Neuronal stem cell (in vitro differentiated cells): ENCODE measurements around the gene STAT5A.

Source experiments
- DNase-seq: peaks from one replicate; pipeline ENCODE4 v3.0.0-alpha.2; 2013; ENCODE audit warnings: low spot score
- H2AFZ ChIP-seq: one replicate; pipeline ENCODE4 v1.6.1; 2013; ENCODE audit warnings: mild to moderate bottlenecking, low read length, inconsistent platforms
- H2AK5ac ChIP-seq: 2 replicates; pipeline ENCODE4 v1.6.1; 2013; ENCODE audit warnings: low read depth, mild to moderate bottlenecking, inconsistent platforms, low read length, moderate library complexity, mixed read lengths
- H2BK120ac ChIP-seq: 2 replicates; pipeline ENCODE4 v1.6.1; 2013; ENCODE audit warnings: low read depth, mild to moderate bottlenecking, inconsistent platforms, low read length, moderate library complexity, mixed read lengths
- H2BK12ac ChIP-seq: one replicate; pipeline ENCODE4 v1.6.1; 2013; ENCODE audit warnings: low read length, inconsistent platforms
- H2BK15ac ChIP-seq: 2 replicates; pipeline ENCODE4 v1.6.1; 2013; ENCODE audit warnings: mild to moderate bottlenecking, low read length, inconsistent platforms, mixed read lengths
- H2BK5ac ChIP-seq: one replicate; pipeline ENCODE4 v1.6.1; 2013; ENCODE audit warnings: inconsistent platforms, mild to moderate bottlenecking, low read length, moderate library complexity
- H3K14ac ChIP-seq: one replicate; pipeline ENCODE4 v1.6.1; 2013; ENCODE audit warnings: low read length, inconsistent platforms
- H3K18ac ChIP-seq: 2 replicates; pipeline ENCODE4 v1.6.1; 2013; ENCODE audit warnings: low read length, inconsistent platforms
- H3K23ac ChIP-seq: 2 replicates; pipeline ENCODE4 v1.6.1; 2013; ENCODE audit warnings: low read depth, mild to moderate bottlenecking, mixed read lengths, low read length, inconsistent platforms; ENCODE audit not compliant: poor library complexity
- H3K27ac ChIP-seq: replicated peaks from 3 replicates; pipeline ENCODE4 v1.5.1; 2013; ENCODE audit warnings: low read length, inconsistent platforms
- H3K27me3 ChIP-seq, 3 experiments: 2 replicates each; pipeline ENCODE4 v1.6.1; 2013; ENCODE audit warnings: low read length in 3 of 3, mild to moderate bottlenecking in 2 of 3, inconsistent platforms in 1 of 3, low read depth in 1 of 3, mixed read lengths in 1 of 3, moderate library complexity in 1 of 3; ENCODE audit not compliant: control insufficient read depth in 3 of 3, insufficient read depth in 3 of 3
- H3K36me3 ChIP-seq, 2 donors: replicated peaks in 1 of 2; 2 replicates each; pipeline ENCODE4 v1.6.1; 2013; ENCODE audit warnings: low read length in 2 of 2; ENCODE audit not compliant: control insufficient read depth in 2 of 2, insufficient read depth in 2 of 2
- H3K4ac ChIP-seq: 2 replicates; pipeline ENCODE4 v1.6.1; 2013; ENCODE audit warnings: inconsistent platforms, mild to moderate bottlenecking, low read length, moderate library complexity
- H3K4me1 ChIP-seq, 2 donors: 1 replicate in 1 of 2; 2 replicates in 1 of 2; pipeline ENCODE4 v1.6.1; 2013; ENCODE audit warnings: low read length in 2 of 2, low read depth in 1 of 2; ENCODE audit not compliant: control insufficient read depth in 2 of 2, insufficient read depth in 1 of 2
- H3K4me2 ChIP-seq: one replicate; pipeline ENCODE4 v1.6.1; 2013; ENCODE audit warnings: mild to moderate bottlenecking, low read length, inconsistent platforms; ENCODE audit not compliant: insufficient read depth, poor library complexity, severe bottlenecking
- H3K4me3 ChIP-seq, 2 donors: 2 replicates each; pipeline ENCODE4 v1.5.1; 2013; ENCODE audit warnings: low read length in 2 of 2, mild to moderate bottlenecking in 2 of 2, inconsistent platforms in 1 of 2, moderate library complexity in 1 of 2
- H3K79me1 ChIP-seq: one replicate; pipeline ENCODE4 v1.6.1; 2013; ENCODE audit warnings: low read depth, mild to moderate bottlenecking, inconsistent platforms, low read length, moderate library complexity
- H3K9ac ChIP-seq: one replicate; pipeline ENCODE4 v1.6.1; 2013; ENCODE audit warnings: mild to moderate bottlenecking, low read depth, low read length, inconsistent platforms; ENCODE audit not compliant: poor library complexity
- H3K9me3 ChIP-seq, 2 donors: replicated peaks in 1 of 2; 2 replicates each; pipeline versions ENCODE3 to v1.6.1; 2013; ENCODE audit warnings: low read length in 2 of 2, mild to moderate bottlenecking in 2 of 2, inconsistent platforms in 1 of 2, low read depth in 1 of 2, mixed read lengths in 1 of 2, moderate library complexity in 1 of 2; ENCODE audit not compliant: control insufficient read depth in 2 of 2, insufficient read depth in 1 of 2
- H4K8ac ChIP-seq: one replicate; pipeline ENCODE4 v1.6.1; 2013; ENCODE audit warnings: low read depth, mild to moderate bottlenecking, inconsistent platforms, low read length, moderate library complexity
- H4K91ac ChIP-seq: one replicate; pipeline ENCODE4 v1.6.1; 2013; ENCODE audit warnings: low read length, low read depth, mild to moderate bottlenecking, inconsistent platforms; ENCODE audit not compliant: poor library complexity
- WGBS, 2 donors: extraction: QIAGEN DNeasy Blood & Tissue Kit; methylation state at CpG; one replicate each; pipeline ENCODE4 v1.1.7; 2013; ENCODE audit warnings: missing lambda C conversion rate in 2 of 2, mixed read lengths in 1 of 2; ENCODE audit not compliant: insufficient read length in 2 of 2, insufficient replicate concordance in 1 of 2; ENCODE audit errors: extremely low coverage in 2 of 2; 5-methylcytosine and 5-hydroxymethylcytosine counted together

STAT5A gene

GRCh38 chr17:42285346-42286050 is 2.8 kb upstream of the STAT5A start:
- Histone ChIP-seq H3K9ac (no peak overlapping the region), H3K23ac (no peak overlapping the region), H3K18ac (no peak overlapping the region), H2BK5ac (no peak overlapping the region), H3K79me1 (peaks cover 2% of the 10 kb centered on the region), H2BK12ac (no peak overlapping the region), H3K36me3 (no peaks in the 10 kb centered on the region), H2BK120ac (no peak overlapping the region), H2BK15ac (no peak overlapping the region), H4K8ac (no peak overlapping the region), H3K4me3 (no peak overlapping the region), H3K4me2 (no peak overlapping the region), H3K14ac (no peak overlapping the region), H2AFZ (no peak overlapping the region), H2AK5ac (peak overlapping the region; percentile 2), H3K9me3 (no peaks in the 10 kb centered on the region), H3K4ac (no peak overlapping the region), H4K91ac (no peak overlapping the region), H3K4me1 (peaks cover 9 to 26% of the 10 kb centered on the region in 2 donors), H3K27ac (no peak overlapping the region), H3K27me3 (peaks cover 7 to 38% (median 36%) of the 10 kb centered on the region in 3 experiments)
- WGBS, 2 donors = no CpG with 5 or more reads among the region's 11 CpGs
- no peak for DNase-seq

DNA sequence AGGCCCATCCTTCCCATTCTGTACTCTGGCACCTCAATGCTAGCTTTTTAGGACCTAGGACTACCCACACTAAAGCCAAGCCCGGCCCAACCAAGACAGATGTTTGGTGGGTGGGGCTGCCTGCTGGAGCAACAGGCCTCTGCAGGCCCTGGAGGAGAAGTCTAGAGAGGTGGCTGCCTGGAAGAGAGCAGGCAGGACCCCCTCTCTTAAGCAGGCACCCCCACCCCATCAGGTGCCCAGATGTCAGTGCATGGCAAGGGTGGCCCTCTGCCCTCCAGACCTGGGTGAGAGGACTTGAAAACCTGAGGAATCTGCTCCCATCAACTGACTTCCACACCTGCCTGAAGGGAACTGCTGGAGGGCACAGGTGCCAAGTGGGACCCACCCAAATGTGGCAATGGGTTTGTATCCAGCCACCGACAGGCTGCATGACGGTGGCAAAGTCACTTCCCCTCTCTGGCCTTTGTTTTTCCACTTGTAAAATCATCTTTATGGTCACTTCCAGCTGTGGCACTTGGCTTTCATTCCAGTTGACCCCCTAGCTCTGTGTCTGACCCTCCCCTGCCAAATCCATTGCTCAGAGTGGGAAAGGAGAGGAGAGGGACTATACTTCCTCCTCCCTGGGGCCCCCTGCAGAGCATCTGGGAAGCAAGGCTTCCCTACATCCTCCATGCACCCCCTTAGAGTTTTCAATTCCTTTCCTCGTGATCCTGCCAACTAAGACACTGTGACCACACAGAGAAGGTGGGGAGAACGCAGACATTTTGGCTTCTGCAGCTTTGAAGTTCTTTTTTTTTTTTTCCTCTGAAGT is 1.7 kb upstream of the STAT5A start:
- Histone ChIP-seq H3K27ac (no peak overlapping the region), H3K4me1 (peaks cover 6 to 23% of the 10 kb centered on the region in 2 donors), H4K91ac (no peak overlapping the region), H3K18ac (no peak overlapping the region), H4K8ac (no peak overlapping the region), H3K4me3 (no peak overlapping the region), H3K36me3 (no peaks in the 10 kb centered on the region), H2BK5ac (peak overlapping the region; percentile 88), H2BK120ac (peak overlapping the region; percentile 11), H3K27me3 (peaks cover 7 to 39% (median 38%) of the 10 kb centered on the region in 3 experiments), H3K4me2 (no peak overlapping the region), H2AK5ac (no peak overlapping the region), H2BK12ac (no peak overlapping the region), H3K14ac (no peak overlapping the region), H3K9ac (no peak overlapping the region), H3K23ac (no peak overlapping the region), H2BK15ac (no peak overlapping the region), H3K79me1 (peaks cover 2% of the 10 kb centered on the region), H3K4ac (no peak overlapping the region), H3K9me3 (no peaks in the 10 kb centered on the region), H2AFZ (peak overlapping the region; percentile 48)
- DNase-seq = no peak
- no CpG with 5 or more reads among the region's 5 CpGs for WGBS, 2 donors

DNA sequence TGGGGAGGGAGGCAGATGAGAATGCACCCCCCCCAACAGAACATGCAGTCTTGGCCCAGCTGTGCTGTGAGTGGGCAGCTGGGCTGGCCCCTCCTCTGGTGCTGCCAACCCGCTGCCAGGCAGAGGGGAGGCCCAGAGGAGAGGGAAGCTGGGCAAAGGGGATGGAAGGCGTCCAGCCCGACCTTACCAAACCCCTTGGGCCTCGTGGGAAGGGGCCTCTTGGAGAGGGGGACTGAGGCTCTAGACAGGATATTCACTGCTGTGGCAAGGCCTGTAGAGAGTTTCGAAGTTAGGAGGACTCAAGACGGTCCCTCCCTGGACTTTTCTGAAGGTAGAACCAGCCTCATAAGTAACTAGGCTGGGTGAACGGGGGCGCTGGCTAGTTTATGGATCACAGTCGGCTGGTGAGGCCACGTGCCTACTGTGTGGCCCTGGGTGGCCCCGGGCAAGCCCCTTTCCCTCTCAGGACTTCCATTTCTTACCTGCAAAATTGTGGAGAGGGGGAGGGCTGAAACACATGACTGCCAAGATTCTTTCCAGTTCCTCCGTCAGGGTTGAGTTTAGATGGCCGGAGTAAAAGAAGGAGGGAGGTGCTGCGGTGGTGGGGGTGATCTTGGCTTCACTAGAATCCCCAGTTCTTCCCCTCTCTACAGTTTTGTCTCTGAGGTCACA is 857 bp upstream of the STAT5A start:
- Histone ChIP-seq H3K4me1 (peaks cover 4 to 19% of the 10 kb centered on the region in 2 donors), H3K4me3 (peak overlapping the region in 1 of 2 donors; percentile 79), H3K27ac (no peak overlapping the region), H2AFZ (peak overlapping the region; percentile 48), H3K36me3 (no peaks in the 10 kb centered on the region), H4K8ac (no peak overlapping the region), H2BK15ac (peak overlapping the region; percentile 90), H2BK12ac (no peak overlapping the region), H3K14ac (peak overlapping the region; percentile 67), H3K9ac (no peak overlapping the region), H3K4ac (no peak overlapping the region), H3K18ac (peak overlapping the region; percentile 39), H4K91ac (no peak overlapping the region), H2BK5ac (no peak overlapping the region), H2BK120ac (peak overlapping the region; percentile 22), H3K4me2 (no peak overlapping the region), H2AK5ac (peak overlapping the region; percentile 16), H3K9me3 (no peaks in the 10 kb centered on the region), H3K23ac (peak overlapping the region; percentile 76), H3K79me1 (peaks cover 2% of the 10 kb centered on the region), H3K27me3 (peaks cover 7 to 39% (median 38%) of the 10 kb centered on the region in 3 experiments)
- no peak for DNase-seq
- no CpG with 5 or more reads among the region's 14 CpGs for WGBS, 2 donors
